Measurements from ENCODE around the gene KCNK16. TPM values are rescaled to one million over a fixed set of nuclear protein-coding genes. Genes with fewer than 3 reads are reported as not detected.

Gene KCNK16
- total RNA-seq, 1 experiment from 2014 or later = not detected

DNA sequence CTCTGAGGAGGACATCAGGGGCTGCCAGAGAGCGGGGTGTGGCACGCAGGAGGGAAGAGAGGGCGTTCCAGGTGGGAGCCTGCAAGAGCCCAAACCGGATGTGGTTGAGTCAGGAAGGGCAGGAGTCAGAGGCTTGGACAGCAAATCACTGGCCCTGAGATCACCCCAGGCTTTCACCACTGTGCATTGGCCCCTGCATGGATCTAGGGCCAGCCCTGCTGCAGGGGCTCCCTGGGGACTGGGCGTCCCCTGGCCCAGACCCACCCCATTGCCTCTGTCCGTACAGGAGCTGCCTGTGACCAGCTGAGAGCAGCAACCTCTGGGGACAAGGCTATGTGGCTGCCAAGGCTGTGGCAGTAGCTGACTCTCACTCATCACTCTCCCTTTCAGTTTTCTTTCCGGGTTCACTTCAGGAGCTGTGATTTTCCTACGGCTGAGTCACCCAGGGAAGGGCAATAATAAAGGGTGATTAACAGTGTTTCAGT is 42.2 kb downstream of the KCNK16 start:
- DNase-seq (ENCODE audit: low spot score) = peak; percentile 94

DNA sequence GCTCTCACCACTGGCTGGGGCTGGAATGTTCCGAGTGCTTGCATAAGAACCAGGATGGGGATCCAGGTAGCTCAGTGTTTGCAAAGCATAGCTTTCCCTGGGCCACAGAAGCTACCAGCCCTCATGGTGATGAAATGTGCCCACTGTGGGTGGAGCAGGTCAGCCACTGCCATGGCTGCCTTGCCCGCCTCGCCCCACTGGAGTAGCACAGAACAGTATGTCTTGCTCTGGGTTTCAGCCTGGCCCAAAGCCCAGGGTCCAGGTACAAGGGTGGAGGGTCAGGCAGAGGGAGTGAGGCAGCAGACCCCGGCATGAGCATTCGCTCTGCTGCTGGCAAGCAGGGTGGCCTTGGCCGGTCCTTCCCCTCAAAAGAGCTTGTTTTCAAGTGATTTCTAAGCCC is 43.0 kb downstream of the KCNK16 start:
- peak; percentile 55 for DNase-seq (ENCODE audit: low spot score)

DNA sequence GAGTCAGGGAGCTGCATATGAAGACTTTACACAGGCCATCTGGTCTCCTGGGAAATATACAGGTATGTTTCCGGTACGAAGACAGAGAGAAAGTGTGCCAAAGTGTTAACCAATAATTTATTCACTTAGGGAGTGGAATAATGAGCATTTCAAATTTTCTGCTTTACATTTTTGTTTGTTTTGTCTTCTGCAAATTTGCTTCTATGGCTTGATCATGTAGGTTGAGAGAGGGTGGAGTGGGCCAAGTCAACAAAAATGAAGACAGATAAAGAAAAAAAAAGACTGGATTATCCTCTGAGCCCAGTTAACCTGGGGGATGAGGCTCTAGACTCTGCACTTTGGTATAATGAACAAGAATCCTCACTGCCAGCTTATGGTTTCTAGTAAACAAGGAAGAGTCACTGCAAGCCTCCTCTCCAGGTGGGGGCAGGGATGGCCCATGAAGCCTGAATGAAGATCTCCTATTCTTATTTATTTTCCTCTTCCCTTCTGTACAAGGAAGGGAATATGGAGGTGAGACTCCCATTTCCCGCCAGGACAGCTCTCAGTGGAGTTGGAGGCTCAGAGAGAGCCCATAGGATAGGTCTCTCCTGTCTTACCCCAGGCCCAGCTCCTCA is 46.0 kb downstream of the KCNK16 start:
- peak; percentile 51 for DNase-seq (ENCODE audit: low spot score)

DNA sequence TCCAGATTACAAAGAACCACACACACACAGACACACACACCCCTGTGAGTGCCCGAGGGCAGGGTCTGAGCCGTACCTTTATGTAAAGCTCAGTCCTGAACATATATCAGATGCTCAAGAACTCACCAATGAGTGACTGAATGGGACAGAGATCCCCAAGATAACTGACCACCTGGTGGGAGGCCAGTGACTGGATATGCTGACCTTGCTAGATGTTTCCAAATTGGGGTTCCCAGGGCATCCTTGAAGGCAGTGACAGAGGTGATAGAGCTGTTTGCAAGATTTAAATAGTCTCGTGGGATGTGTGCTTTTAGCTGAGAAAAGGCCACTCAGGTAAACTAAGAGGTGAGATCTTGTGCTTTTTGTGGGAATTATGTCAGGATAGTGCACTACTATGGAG is 47.6 kb downstream of the KCNK16 start:
- no peak for DNase-seq (ENCODE audit: low spot score)

DNA sequence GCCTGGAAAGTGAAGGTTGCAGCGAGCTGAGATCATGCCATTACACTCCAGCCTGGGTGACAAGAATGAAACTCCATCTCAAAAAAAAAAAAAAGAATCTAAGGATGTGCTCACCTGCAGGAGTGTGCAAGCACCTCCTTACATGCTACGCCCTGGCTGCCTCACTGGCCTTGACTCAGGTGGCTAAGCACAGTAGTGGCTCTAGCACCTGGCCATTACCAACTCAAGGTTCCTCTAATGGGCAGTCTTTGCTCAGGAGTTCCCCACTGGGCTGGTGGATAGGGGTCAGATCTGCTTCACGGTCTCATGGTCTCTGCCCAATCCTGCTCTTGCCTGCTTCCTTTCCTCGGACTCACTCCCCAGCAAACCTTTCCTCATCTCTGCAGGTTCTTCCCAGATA is 48.0 kb downstream of the KCNK16 start:
- DNase-seq (ENCODE audit: low spot score) = no peak

DNA sequence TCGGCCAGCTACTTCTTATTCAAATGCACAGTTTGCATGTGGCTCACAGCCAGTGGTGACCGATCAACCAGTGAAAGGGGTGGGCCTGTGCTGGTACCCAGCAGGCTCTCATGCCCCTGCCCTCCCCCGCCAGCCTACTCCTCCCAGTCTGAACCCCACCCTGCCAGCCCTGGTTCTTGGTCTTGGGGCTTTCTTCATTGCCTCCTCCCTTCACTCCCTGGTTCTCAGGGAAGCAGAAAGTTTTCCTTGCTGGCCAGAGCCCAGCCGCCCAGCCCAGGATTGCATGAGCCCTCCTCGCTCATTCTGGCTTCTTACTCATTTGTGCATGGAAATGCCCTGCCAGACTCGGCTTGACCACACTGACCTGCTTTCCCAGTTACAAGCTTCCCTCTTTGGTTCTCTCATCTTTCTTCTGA is 49.1 kb downstream of the KCNK16 start:
- peak; percentile 64 for DNase-seq (ENCODE audit: low spot score)

DNA sequence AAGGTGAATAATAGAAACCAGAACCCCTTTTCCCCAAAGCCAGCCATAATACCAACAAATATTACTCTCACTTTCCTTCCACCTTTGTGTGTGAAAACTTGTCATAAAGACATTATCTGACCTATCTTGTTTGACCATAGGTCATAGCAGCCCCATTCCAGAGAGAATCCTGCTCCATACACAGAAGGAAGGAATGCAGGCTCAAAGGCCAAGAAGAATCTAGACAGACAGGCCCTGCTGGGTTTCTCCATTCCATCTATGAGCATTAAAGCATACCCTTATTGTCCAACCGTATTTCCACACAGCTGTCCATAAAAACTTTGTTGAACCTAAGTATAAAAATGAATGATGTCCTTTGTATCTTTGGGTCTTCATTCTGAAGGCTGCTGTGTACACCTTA is 52.5 kb downstream of the KCNK16 start:
- peak; percentile 74 for DNase-seq (ENCODE audit: low spot score)

DNA sequence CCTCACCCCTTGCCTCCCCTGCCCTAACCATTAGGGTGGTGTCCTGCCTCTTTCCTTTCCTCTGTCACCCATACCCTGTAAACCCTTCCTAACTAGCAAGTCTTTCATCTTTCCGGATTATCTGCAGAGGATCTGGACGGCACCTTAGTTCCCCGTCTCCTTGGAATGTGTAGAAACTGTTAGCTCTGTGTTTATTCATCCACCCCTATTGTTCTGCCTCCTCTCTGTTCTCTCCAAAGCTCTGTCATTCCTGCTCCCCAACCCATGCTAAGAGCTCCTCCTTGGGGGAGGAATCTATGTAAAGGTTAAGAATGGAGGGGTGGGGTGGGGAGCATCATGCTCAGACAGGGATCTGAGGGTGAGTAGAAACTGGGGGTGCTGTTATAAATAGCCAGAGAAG is 53.8 kb downstream of the KCNK16 start:
- DNase-seq (ENCODE audit: low spot score) = peak; percentile 56

DNA sequence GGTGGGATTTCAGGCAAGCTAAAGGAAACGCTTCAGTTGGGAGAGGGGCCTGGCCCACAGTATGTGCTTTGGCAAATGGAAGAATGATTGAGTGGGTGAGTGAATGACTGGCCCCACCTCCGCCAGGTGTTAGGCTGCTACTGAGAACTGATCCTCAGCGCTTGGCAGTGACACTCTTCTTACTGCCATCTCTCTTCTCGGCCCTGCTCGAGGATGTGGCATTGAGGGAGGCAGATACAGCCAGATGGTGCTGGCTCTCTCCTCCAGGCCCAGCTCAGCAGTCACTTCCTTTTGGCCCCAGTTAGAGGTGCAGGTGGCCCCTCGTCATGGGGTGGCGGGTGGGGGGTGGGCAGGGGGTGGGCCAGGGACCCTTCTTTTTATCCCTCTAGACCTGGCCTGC is 54.3 kb downstream of the KCNK16 start:
- no peak for DNase-seq (ENCODE audit: low spot score)

DNA sequence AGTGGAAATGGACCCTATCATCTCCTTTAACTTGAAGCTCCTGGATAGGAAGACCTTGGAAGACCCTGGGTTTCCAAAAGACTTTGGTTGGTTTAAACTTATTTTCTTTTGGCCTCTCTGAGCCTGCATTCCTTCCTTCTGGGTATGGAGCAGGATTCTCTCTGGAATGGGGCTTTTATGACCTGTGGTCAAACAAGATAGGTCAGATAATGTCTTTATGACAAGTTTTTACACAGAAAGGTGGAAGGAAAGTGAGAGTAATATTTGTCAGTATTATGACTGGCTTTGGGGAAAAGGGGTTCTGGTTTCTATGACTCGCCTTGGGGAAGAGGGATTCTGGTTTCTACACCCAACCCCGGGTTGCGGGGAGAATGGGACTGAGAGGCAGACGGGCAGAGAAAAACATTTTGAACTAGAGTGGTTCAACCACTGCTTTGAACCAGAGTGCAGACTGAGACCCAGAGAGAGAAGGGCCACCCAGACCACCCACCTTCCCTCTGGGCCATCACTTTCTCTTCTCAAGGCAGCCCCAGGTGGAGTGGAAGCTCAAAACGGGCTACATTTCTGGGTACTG is 55.6 kb downstream of the KCNK16 start:
- DNase-seq (ENCODE audit: low spot score) = peak; percentile 11

DNA sequence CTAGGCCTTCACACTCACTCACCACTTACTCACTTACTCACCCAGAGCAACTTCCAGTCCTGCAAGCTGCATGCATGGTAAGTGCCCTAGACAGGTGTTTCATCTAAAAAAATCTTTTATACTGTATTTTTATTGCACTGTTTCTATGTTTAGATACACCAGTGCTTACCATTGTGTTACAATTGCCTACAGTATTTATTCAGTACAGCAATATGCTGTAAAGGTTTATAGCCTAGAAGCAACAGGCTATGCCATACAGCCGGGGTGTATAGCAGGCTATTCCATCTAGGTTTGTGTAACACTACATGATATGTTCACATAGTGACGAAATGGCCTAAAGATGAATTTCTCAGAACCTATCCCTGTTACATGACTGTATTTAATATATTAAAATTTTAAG is 56.1 kb downstream of the KCNK16 start:
- DNase-seq (ENCODE audit: low spot score) = peak; percentile 21

Other genes starting within 250 kb of the KCNK16 start
- gene SAYSD1, start 207.5 kb downstream of the KCNK16 start, total RNA-seq (2014; rRNA removed; shearing (Covaris generic)) = 11.2 and 11.9 TPM in 2 replicates
- 31.8 and 35.3 TPM in 2 replicates for gene KCNK5, start 93.2 kb downstream of the KCNK16 start, total RNA-seq (2014; rRNA removed; shearing (Covaris generic))
- 0.13 TPM in 1 of 2 replicates, not detected in the other for gene KCNK17, start 8.3 kb downstream of the KCNK16 start, total RNA-seq (2014; rRNA removed; shearing (Covaris generic))

Measured in HT-29 (cell line).